ENCODE data around the gene TUBGCP3.

Gene TUBGCP3

GRCh38 chr13:112481458-112481857, 106.5 kb downstream of the TUBGCP3 start:
- no peak for DNase-seq (ENCODE audit: low read depth)

DNA sequence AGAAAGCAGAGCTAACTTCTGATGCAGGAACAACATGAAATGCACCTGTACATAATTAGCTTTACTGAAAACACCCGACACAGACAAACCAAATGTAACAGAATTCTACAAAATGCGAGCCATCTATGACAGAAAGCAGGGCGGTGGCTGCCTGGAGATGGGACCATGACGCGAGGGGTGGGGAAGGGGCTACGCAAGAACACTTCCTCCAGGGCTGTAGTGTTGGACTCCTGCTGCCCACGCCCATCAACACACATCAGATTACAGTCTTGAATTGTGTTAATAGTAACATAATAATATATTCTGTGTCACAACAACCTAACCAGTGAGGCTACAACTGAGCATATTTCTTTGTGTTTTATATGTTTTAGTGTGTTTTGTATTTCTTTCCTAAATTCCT, 108.6 kb downstream of the TUBGCP3 start:
- no peak for DNase-seq (ENCODE audit: low read depth)

GRCh38 chr13:112477070-112477619, 110.8 kb downstream of the TUBGCP3 start:
- no peak for DNase-seq (ENCODE audit: low read depth)

DNA sequence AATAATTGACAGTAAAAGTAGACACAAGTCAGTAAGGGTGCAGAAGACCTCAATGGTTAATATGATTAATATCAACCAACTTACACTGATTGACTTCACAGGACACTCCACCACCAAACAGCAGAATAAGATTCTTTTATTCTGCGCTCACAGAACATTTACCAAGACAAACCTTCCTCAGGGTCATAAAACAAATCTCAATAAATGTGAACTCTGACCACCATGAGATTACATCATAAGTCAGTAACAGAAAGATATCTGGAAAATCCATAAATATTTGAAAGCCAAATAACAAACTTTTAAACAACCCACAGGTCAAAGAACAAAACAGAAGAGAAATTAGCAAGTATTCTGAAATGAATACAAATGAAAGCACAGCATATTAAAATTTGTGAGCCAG, 112.1 kb downstream of the TUBGCP3 start:
- DNase-seq (ENCODE audit: low read depth), result no peak

- DNase-seq (ENCODE audit: low read depth), result no peak
Observed at GRCh38 chr13:112474869-112475268, 113.1 kb downstream of the TUBGCP3 start.

DNA sequence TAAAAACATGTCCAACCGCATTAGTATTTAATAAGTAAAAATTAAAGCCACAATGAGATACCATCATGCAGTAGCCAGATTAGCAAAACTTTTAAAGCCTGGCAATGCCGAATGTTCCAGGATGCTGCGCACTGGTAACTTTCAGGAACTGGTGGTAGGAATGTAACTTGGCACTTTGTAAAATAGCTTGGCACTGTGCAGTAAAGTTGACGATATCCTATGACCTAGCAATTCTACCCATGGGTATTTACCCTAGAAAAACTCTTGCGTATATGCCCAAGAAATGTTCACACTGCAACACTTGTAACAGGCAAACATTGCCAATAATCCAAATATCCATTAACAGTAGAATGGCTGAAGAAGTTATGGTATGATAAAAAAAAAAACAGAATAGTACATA, 114.1 kb downstream of the TUBGCP3 start:
- DNase-seq (ENCODE audit: low read depth), result no peak

- no peak for DNase-seq (ENCODE audit: low read depth)
Observed at GRCh38 chr13:112469071-112469745, 118.7 kb downstream of the TUBGCP3 start.

GRCh38 chr13:112468069-112468468, 119.9 kb downstream of the TUBGCP3 start:
- DNase-seq (ENCODE audit: low read depth), result no peak

- no peak for DNase-seq (ENCODE audit: low read depth)
Observed at GRCh38 chr13:112467236-112467635, 120.7 kb downstream of the TUBGCP3 start.

GRCh38 chr13:112466132-112467058, 121.6 kb downstream of the TUBGCP3 start:
- DNase-seq (ENCODE audit: low read depth), result no peak

- no peak for DNase-seq (ENCODE audit: low read depth)
Observed at GRCh38 chr13:112465251-112466131, 122.5 kb downstream of the TUBGCP3 start.

DNA sequence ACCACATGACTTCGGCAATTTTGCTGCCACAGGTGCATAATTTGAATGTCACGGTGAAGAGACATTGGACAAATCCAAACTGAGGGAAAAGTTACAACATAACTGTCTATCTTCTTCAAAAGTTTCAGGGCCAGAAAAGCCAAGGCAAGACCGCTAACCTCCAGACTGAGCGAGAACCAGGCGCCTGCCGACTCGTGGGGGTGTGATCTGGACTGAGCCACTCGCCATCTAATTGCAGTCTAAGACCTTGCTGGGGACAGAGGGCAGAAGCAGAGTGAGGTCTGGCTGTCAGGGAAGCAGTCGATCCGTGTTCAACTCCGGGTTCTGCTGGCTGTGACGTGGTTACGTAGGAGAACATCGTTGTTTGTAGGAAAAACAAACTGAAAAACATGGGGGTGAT, 123.2 kb downstream of the TUBGCP3 start:
- no peak for DNase-seq (ENCODE audit: low read depth)

DNA sequence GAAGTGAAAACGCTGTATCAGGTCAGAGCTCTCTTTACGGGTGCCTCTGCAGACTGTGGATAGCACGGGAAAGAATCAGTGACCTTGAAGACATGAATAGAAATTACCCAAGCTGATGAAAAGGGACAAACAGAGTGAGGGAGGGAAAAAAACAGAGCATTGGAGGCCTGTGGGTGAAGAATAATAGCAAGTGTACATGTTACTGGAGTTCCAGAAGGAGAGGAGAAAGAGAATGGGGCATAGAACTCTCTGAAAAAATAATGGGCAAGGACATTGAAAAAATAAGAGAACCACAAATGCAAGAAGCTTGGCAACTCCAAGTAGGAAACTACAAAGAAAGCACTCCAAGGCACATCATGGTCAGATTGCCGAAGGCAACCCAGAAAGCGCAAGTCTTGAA, 125.5 kb downstream of the TUBGCP3 start:
- no peak for DNase-seq (ENCODE audit: low read depth)

DNA sequence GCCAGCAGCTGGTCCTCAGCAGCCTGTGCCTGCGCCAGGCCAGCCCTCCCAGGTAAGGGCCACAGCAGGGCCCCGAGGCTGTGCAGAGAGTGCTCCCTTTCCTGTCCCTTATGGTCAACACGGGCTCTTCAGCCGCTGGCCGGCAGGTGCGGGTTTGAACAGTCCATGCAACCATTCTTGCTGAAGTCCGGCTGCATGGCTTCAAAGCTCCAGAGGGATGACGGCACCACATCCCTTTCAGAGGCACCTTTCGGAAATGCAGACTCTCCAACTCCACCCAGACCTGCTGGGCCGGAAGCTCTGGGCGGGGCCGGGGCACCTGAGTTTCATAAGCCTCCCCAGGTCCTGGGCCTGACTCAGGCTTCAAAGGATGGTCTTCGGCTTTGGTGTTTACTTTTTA, 130.5 kb downstream of the TUBGCP3 start:
- DNase-seq (ENCODE audit: low read depth), result no peak

DNA sequence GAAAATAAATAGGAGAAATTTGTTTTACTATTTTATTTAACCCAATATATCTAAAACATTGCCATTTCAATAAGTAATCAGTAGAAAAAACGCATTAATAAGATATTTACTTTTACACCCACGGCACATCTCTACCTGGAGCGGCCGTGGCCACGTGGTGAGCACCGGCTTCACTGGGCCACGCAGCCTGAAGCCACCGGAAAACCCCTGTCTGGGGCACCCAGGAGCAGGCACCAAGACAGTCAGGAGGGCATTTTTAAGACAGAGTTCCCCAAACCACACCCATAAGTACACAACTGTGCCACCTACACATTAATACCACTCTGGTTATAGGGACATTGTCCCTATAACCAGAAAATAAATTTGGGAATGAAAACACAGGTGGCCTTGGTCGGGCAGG, 130.9 kb downstream of the TUBGCP3 start:
- no peak for DNase-seq (ENCODE audit: low read depth)

GRCh38 chr13:112456138-112457056, 131.6 kb downstream of the TUBGCP3 start:
- no peak for DNase-seq (ENCODE audit: low read depth)

DNA sequence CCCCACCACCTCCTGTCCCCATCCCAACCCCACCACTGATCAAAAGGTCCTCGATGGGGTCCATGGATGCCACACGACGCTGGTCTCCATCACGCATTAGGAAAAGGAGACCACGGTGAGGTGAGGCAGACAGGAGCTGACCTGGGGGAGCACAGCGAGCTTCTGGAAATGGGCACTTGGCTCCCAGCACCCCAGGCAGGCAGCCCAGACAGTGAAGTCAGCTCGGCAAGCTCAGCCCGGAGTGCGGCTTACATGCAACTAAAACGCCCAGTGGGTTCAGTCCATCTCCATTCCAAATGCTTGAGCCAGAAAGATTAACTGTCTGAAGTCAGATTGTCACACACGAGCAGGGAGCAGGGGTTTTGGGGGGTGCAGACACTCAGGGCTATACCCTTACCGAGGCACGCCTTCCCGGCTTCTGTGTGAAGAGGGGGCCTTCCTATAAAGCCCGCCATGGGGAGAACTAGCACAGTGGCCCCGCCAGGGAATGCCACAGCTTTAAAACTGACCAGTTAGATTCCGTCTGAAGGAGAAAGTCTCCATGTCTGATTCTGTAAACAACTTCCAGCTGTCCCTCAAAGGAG, 132.4 kb downstream of the TUBGCP3 start:
- DNase-seq (ENCODE audit: low read depth), result no peak

GRCh38 chr13:112454648-112455334, 133.2 kb downstream of the TUBGCP3 start:
- no peak for DNase-seq (ENCODE audit: low read depth)

DNA sequence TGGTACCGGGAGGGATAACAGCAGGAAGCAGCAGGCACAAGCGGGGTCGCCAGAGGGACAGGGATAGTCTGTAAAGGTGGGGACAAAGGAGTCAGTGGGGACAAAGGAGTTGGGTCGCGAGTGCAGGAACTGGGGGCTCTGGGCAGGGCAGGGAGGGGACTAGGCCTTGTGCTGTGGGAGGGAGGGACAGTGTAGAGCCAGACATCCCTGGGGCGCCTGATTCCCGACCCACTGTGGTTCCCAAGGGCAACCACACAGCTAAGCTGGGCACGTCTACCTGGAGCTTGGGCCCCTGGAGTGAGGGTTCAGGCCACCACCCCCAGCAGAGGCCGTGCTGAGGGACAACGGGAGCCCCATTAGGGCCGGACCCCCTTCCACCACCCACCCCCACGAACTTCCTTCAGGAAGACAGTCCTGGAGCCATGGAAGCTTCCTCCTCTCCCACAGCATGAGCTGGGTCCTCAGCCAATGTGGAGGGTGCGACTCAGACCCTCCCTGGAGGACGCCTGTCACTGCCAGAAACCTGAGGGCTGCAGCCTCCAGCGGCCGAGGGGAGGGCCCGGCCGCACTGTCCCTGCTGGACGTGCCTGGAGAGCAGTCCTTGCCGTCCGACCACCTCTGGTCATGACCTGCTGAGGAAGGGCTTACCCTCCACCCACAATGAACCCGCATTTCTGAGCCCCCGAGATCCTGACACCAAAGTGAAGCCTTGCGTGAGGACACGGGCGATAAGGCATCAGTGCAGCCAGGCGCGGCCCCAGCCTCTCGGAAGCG, 133.9 kb downstream of the TUBGCP3 start:
- no peak for DNase-seq (ENCODE audit: low read depth)
